ENCODE measurements around the gene PRODH2. TPM values are rescaled to one million over a fixed set of nuclear protein-coding genes. Genes with fewer than 3 reads are reported as not detected.
"Not testable (repeated sequence)": the region's sequence is repeated elsewhere in the genome, so short reads cannot be mapped to it uniquely, and the experiment has no call there.

PRODH2 gene
- total RNA-seq, 1 donor from 2014 or later = not detected

DNA sequence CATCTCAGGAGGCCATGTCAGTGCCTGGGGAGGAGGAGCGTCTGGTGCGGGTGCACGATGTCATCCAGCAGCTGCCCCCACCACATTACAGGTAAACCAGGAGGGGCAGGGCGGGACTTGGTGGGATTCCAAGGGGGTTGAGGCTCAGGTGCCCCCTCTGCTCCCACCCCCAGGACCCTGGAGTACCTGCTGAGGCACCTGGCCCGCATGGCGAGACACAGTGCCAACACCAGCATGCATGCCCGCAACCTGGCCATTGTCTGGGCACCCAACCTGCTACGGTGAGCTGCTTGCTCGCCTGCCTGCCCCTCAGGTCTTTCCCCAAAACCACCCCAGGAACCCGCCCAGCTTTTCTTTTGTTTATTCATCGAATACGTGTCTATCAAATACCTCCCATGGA, 30.1 kb downstream of the PRODH2 start:
- intact Hi-C loops (cut with micrococcal nuclease) = no loop called here

DNA sequence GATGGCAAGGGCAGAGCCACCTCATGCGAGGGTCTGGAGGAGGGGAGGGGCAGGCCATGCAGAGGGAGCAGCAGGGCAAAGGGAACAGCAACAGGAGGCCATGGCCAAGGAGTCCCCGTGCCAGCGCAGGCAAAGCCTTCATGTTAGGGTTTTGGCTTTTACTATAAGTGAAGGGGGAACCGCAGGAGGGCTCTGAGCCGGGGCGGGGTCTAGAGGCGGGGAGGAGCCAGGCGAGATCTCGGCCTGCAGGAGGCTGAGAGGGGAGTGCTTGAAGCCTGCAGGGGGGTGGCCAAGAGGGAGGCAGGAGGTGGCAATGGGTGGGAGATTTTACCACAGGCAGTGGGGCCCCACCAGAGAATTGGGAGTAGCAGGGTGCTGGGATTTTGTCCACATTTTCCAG, 31.0 kb downstream of the PRODH2 start:
- intact Hi-C loops (cut with micrococcal nuclease) = no loop called here

DNA sequence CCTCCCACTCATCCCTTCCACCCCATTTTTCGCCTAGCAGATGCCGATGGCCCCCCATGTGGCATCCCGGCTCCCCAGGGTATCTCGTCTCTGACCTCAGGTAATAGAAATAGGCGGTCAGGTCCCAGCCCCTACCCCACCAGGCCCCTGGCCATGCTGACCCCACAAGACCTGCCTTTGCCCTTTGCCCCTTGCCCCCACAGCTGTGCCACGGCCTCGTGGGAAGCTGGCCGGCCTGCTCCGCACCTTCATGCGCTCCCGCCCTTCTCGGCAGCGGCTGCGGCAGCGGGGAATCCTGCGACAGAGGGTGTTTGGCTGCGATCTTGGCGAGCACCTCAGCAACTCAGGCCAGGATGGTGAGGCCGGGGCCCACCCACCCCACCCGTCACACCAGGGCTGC, 31.9 kb downstream of the PRODH2 start:
- intact Hi-C loops (cut with micrococcal nuclease) = no loop called here

DNA sequence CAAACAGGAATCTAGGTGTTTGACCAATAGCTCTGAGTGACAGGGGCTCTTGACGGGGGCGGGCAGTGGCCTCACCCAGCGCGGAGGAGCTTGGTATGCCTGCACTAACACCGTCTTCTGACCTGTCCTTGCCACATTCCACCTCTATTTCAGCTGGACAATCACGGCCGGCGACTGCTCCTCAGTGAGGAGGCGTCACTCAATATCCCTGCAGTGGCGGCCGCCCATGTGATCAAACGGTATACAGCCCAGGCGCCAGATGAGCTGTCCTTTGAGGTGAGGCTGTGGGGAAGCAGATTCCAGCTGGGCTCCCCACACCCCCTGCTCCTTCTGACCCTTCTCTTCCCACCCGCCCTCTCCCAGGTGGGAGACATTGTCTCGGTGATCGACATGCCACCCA, 32.6 kb downstream of the PRODH2 start:
- intact Hi-C loops (cut with micrococcal nuclease) = no loop called here

DNA sequence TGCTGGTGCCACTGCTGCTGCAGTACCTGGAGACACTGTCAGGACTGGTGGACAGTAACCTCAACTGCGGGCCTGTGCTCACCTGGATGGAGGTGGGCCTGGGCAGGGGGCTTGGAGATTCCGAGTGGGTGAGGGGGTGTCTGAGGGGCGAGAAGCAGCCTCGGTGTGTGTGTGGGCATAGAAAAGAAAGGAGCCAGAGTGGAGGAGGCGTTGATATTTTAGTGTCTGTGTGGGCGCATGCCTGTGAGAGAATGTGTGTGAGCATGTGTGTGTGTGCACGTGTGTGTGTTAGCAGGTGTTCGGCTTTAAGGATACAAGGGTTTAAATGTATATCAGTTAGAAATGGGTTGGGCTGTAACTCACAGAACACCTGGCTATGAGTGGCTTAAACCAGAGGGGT, 33.6 kb downstream of the PRODH2 start:
- intact Hi-C loops (cut with micrococcal nuclease) = no loop called here

DNA sequence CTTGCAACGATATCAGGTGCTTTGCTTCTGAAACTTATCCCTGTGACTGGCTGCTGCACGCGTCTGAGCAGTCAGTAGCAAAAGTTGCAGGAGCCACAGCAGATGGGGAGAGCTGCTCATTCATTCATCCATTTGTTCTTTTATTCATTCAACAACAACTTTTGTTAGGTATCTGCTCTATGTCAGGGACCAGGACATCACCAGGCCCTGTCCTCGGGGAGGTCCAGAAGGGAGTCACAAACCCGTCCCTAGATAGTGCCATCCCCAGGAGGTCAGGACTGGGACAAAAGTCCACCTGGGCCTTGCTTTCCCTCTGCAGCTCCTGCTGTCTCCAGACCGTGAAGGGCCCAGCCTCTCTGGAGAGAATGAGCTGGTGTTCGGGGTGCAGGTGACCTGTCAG, 34.7 kb downstream of the PRODH2 start:
- intact Hi-C loops (cut with micrococcal nuclease) = no loop called here

DNA sequence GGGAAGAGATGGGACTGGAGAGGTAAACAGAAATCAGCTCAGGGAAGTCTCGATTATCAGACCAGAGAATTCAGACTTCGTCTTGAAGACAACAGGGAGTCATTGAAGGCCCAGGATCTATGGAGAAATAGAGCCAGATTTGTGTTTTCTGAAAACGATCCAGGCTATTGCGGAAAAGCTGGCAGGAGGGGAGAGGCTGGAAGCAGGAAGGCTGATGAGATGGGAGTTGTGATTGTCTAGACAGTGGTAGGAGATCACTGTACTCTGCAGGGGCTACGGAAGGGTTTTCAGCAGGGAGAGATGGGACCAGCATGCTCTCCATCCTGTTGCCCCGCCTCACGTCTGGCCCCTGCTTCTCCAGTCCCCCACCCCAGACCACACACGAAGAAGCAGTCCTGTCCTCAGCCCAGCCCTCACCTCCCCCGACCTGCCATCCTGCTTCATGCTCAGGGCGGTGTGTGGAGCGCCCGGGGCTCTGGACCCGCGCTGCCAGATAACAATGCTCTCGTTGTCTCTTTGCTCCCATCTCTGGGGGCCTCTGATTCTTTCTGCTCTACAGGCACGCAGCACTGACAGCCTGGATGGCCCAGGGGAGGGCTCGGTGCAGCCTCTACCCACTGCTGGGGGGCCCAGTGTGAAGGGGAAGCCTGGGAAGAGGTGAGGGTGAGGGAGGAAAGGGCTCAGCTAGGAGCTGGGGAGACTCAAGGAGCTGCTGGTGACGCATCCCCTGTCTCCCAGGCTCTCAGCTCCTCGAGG, 35.4 kb downstream of the PRODH2 start:
- intact Hi-C loops (cut with micrococcal nuclease) = no loop called here

DNA sequence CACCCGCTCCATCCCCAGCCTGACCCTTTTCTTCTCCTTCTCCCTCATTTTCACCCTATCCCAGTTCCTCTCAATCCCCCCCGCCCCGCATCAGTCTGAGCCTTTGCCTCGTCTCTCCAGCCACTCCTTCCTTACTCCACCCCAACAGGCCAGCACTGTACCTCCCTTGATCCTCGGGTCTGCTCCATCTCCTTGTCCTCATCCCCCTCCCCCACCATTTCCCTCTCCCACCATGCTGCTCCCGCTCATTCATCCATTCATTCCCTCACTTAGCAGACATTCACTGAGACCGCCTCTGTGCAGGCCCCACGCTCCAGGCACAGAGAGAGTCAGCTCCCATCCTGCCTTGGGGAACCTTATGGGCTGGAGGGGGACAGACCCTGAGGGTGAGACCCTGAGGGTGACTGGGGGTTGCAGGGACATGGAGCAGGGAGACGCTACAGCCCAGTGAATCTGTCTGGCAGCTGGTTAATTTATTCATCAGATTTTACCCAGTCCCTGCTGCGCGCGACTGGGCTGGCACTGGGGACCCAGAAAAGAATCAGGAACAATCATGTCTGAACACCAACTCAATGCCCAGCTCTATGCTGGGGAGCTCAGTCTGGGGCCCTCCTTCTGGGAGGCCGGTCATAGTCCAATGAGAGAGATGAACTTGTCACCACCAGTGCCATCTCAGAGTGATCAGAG, 36.4 kb downstream of the PRODH2 start:
- intact Hi-C loops (cut with micrococcal nuclease) = no loop called here

DNA sequence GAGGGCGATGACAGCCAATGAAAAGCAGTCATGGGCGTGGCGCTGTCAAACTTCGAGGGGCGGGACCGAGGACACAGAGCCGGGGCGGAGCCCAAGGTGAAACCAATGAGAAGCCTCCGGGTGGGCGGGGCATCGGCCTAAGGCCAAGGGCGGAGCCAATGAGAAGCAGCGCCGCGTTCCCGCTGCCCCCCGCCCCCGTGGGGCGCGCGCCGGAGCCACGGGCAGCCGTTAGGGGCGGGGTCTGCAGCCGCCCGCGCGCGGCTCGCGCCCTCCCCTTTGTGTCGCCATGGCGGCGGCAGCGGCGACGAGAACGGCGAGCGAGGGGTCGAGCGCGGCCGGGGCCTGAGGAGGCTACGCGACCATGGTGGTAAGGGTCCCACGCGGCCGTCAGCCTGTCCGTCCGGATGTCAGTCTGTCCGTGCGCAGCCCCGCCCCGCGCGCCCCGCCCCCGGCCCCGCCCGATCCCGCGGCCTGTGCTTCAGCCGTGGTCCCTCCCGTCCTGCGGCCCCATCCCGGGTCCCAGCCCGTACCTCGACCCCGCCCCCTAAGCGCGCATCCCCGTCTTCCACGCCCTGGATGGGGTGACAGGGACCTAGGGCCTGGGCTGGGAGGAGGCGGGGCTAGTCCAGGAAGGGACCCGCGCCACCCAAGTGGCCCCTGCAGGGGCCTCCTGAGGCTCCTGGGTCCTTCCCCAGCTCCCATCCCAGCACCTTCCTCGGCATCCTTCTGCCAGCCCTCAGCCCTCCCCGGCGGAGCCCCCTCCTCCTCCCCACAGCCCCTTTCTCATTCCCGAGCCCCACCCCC, 37.1 kb downstream of the PRODH2 start, which contains the start of gene ARHGAP33:
Gene ARHGAP33 (plus strand): TSS at position 267 of the 804 bp plus-strand sequence. CDS start 95 bp downstream, at position 362.
- intact Hi-C loops (cut with micrococcal nuclease) = loop anchor here (1.0 to 2.0 kb wide), 5 partner anchors 18 to 279 kb away; partner anchors contain the start of genes APLP1, HSPB6, PSENEN and THAP8

DNA sequence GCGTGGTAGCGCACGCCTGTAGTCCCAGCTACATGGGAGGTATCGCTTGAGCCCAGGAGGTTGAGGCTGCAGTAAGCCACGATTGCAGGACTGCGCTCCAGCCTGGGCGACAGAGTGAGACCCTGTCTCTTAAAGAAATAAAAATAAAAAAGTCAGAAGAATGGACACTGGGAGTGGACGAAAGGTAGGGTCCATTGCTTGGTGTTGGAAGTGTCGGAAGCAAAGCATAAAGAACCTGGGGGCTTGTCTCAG, 37.7 kb downstream of the PRODH2 start:
- intact Hi-C loops (cut with micrococcal nuclease) = loop anchor here (1.0 to 2.0 kb wide), 5 partner anchors 18 to 279 kb away; partner anchors contain the start of genes APLP1, HSPB6, PSENEN and THAP8

DNA sequence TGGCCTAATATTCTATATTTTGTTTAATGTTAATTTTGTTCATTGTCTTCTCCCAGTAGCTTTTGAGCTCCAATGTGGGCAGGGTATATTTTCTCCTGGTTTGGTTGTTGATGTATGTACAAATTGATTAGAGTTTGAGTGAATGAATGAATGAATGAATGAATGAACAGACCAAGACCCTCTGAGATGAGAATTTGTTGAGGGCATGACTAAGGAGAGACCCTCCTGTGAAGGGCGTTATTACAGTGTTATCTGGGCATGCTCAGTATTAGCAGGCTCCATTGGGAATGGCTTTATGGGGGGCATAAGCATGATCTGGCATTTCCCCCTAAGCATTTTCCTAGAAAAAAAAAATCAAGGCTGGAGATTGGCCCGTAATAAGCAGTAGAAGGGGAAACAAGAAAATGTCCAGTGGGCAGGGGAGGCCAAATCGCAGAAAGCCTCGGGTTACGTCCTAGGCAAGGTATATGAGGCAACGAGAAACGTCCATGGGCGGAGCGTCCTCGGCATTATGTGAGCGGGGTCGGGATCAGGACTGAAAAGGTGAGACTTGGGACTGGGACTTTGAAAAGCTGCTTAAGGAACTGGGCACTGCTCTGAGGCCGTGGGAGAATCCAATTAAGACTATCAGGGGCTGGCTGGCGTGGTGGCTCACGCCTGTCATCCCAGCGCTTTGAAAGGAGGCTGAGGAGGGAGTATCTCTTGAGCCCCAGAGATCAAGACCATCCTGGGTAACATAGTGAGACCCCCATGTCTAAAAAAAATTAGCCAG, 38.2 kb downstream of the PRODH2 start:
- intact Hi-C loops (cut with micrococcal nuclease) = loop anchor here (1.0 to 2.0 kb wide), 5 partner anchors 17 to 280 kb away; partner anchors contain the start of genes APLP1, HSPB6, PSENEN and THAP8

DNA sequence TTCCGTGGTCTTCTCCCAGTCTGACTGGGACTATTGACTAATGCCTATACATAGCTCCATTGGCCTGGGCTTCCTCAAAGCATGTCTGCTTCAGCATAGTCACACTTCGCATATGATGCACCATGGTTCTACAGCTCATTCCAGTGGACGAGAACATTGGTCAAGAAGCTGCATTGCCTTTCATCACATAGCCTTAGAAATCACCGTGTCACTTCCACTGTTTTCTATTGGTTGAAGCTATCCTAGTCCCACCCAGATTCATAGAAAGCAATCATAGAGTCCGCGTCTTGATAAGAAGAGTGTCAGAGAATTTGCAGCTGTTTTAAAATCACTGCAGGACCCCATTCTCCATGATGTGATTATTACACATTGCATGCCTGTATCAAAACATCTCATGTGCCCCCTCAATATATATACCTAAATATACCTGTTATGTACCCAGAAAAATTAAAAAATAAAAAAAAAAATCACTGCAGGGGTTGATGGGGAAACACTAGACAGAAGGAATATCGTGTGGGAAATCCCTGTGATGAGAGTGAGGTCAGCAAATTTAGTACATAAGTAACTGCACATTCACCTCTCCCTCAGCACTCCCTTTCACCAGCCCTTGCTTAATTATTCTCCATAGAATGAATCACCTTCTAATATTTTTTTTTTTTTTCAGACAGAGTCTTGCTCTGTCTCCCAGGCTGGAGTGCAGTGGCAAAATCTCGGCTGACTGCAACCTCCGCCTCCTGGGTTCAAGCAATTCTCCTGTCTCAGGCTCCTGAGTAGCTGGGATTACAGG, 39.4 kb downstream of the PRODH2 start:
- intact Hi-C loops (cut with micrococcal nuclease) = no loop called here

DNA sequence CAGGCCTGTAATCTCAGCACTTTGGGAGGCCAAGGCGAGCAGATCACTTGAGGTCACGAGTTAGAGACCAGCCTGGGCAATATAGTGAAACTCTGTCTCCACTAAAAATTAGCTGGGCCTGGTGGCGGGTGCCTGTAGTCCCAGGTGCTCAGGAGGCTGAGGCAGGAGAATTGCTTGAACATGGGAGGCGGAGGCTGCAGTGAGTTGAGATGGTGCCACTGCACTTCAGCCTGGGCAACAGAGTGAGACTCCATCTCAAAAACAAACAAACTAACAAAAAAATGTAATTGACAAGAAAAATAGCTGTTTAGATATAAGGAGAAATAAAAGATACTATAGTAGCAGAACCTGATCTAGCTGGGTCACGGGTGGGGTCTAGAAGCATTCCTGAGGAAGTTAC, 40.3 kb downstream of the PRODH2 start:
- intact Hi-C loops (cut with micrococcal nuclease) = not testable (repeated sequence)

DNA sequence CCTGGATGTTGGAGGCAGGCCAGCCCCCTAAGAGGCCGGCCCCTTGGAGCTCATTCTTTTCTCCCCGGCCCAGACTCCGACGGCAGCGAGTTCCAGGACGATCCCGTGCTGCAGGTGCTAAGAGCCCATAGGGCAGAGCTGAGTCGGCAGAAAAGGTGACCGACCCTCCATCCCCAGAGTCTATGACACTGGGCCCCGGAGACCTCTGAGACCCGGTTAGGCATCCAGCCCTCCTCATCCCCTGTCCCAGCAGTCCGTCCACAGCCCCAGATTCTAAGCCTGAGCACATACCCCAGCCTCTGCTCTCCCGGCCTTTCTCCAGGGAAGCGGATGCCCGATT, 44.6 kb downstream of the PRODH2 start:
- intact Hi-C loops (cut with micrococcal nuclease) = no loop called here

DNA sequence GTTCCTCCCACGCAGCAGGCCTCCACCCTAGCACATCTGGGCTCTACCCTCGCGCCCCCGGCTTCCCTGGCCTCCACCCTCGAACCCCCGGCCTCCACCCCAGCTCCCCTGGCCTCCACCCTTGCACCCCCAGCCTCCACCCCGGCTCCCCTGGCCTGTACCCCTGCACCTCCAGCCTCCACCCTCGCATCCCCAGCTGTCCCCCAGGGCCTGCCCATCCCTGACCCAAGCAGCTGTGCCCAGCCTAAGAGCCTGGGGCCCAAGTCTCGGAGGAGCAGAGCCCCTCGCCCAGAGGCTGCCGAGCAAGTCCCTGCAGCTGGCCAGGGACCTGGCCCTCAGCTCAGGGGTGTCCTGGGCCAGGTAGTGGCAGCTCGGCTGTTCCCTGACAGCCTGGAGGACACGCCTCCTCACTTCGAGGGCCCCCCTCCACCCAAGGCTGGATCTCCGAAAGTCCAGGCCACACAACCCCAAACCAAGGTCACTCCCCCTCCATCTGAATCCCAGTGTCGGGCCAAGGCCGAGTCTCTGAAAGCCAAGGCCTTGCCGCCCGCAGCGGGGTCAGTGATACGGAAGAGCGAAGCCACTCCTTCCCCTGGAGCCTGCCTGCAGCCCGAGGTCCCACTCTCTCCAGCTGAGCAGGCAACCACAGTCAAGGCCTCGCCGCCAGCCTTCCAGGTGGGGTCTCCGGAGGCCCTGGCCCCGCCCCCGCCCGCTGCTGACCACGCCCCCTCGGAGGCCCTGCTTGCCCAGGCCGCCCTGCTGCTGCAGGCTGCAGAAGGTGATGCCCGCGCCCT, 45.2 kb downstream of the PRODH2 start:
- intact Hi-C loops (cut with micrococcal nuclease) = no loop called here

DNA sequence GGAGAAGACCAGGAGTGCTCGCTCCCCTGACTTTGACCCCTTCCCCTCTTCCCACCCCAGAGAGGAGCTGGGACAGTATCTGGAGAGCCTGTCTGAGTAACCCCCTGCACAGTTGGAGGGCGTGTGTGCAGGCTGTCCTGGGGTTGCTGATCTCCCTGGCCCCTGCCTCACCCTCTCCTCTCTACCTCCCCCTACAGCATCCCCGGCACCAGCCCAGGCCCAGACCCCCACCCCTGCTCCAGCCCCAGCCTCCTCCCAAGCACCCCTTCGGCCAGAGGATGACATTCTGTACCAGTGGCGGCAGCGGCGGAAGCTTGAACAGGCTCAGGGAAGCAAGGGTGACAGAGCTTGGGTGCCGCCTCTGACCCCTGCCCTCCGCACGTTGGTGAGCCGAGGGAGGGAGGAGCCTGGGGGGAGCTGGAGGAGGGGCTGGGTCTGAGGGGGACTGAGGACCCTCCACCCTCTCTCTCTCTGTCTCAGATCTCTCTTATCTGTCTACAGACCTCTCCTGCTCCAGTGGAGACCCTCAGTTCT, 46.0 kb downstream of the PRODH2 start:
- intact Hi-C loops (cut with micrococcal nuclease) = no loop called here

DNA sequence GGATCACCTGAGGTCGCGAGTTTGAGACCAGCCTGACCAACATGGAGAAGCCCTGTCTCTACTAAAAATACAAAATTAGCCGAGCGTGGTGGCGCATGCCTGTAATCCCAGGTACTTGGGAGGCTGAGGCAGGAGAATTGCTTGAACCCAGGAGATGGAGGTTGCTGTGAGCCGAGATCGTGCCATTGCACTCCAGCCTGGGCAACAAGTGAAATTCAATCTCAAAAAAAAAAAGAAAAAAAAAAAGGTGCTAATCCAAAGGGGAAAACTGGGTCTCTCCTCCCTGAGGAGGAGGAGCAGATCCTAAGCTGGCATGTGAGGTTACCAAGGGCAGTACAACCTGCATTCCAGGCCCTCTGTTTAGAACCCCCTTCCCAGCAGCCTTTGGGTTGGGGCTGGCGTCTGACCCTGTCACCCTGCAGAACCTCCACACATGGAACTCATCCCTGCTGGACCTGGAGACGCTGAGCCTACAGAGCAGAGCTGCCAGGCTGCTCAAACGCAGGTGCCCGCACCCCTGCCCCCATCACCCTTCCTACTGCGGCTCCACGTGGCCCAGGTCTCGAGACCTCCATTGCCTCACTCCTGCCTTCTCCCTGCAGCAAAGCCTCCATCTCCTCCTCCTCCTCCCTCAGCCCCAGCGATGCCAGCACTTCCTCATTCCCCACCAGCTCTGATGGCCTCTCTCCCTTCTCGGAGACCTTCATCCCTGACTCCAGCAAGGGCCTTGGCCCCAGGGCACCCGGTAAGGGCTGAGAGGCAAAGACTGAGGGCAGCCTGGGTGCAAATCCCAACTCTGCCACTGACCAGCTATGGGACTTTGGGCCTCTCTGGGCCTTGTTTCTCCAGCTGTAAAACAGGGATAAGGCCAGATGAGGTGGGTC, 48.0 kb downstream of the PRODH2 start:
- intact Hi-C loops (cut with micrococcal nuclease) = no loop called here

DNA sequence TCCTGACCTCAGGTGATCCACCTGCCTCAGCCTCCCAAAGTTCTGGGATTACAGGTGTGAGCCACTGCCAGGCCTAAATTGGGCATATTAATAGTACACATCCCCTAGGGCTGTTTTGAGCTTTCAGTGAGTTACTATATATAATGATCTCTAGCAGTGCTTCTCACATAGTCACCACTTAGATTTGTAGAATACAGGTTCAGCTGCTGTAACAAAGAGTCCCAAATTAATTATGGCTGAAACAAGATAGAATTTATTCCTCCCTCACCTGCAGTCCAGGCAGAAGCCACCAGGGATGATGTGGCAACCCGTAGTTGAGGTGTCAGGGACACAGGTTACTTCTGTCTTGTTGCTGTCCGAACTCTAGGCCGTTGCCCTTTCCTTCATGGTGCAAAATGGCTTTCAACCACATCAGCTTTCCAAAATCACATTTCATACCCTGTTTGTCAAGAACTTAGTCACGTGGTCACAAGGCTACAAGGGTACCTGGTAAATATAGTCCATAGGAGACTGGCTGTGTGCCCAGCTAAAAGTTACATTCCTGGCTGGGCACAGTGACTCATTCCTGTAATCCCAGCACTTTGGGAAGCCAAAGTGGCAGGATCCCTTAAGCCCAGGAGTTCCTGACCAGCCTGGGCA, 51.8 kb downstream of the PRODH2 start:
- intact Hi-C loops (cut with micrococcal nuclease) = no loop called here
